ENCODE data around the gene ALOXE3. TPM values are rescaled to one million over a fixed set of nuclear protein-coding genes. Genes with fewer than 3 reads are reported as not detected.

The ALOXE3 gene
- total RNA-seq, 1 donor, result 0.10 TPM

GRCh38 chr17:8140065-8141029, 22.0 kb upstream of the ALOXE3 start:
- Histone ChIP-seq H3K27me3 (ENCODE audit: insufficient read depth, low read length) (no peaks in the 10 kb centered on the region), H3K4me1 (ENCODE audit: insufficient read depth, low read length) (peaks cover 29% of the 10 kb centered on the region), H3K9me3 (ENCODE audit: low read depth, low read length) (no peaks in the 10 kb centered on the region), H3K4me3 (ENCODE audit: low read length) (no peak overlapping the region)

- Histone ChIP-seq H3K4me3 (ENCODE audit: low read length) (peak overlapping the region; percentile 43), H3K27me3 (ENCODE audit: insufficient read depth, low read length) (no peaks in the 10 kb centered on the region), H3K9me3 (ENCODE audit: low read depth, low read length) (no peaks in the 10 kb centered on the region), H3K4me1 (ENCODE audit: insufficient read depth, low read length) (peaks cover 29% of the 10 kb centered on the region)
These were observed 20.5 kb upstream of the ALOXE3 start for GRCh38 chr17:8138672-8139371.

- no peaks in the 10 kb centered on the region for H3K27me3 ChIP-seq (ENCODE audit: insufficient read depth, low read length)
- peak overlapping the region; percentile 43 for H3K4me3 ChIP-seq (ENCODE audit: low read length)
- H3K4me1 ChIP-seq (ENCODE audit: insufficient read depth, low read length), result peaks cover 29% of the 10 kb centered on the region
- H3K9me3 ChIP-seq (ENCODE audit: low read depth, low read length), result no peaks in the 10 kb centered on the region
These were observed 20.0 kb upstream of the ALOXE3 start for GRCh38 chr17:8138374-8138671.

- Histone ChIP-seq H3K9me3 (ENCODE audit: low read depth, low read length) (no peaks in the 10 kb centered on the region), H3K4me3 (ENCODE audit: low read length) (peak overlapping the region; percentile 43), H3K27me3 (ENCODE audit: insufficient read depth, low read length) (no peaks in the 10 kb centered on the region), H3K4me1 (ENCODE audit: insufficient read depth, low read length) (peaks cover 29% of the 10 kb centered on the region)
These were observed 19.5 kb upstream of the ALOXE3 start for GRCh38 chr17:8137645-8138373.

- H3K27me3 ChIP-seq (ENCODE audit: insufficient read depth, low read length), result no peaks in the 10 kb centered on the region
- H3K4me1 ChIP-seq (ENCODE audit: insufficient read depth, low read length), result peaks cover 14% of the 10 kb centered on the region
- no peak overlapping the region for H3K4me3 ChIP-seq (ENCODE audit: low read length)
- no peaks in the 10 kb centered on the region for H3K9me3 ChIP-seq (ENCODE audit: low read depth, low read length)
These were observed 15.6 kb upstream of the ALOXE3 start for GRCh38 chr17:8133941-8134340.

- Histone ChIP-seq H3K4me1 (ENCODE audit: insufficient read depth, low read length) (peaks cover 10% of the 10 kb centered on the region), H3K27me3 (ENCODE audit: insufficient read depth, low read length) (peaks cover 2% of the 10 kb centered on the region), H3K4me3 (ENCODE audit: low read length) (no peak overlapping the region), H3K9me3 (ENCODE audit: low read depth, low read length) (no peaks in the 10 kb centered on the region)
These were observed 15.1 kb upstream of the ALOXE3 start for GRCh38 chr17:8133399-8133798.

- no peak overlapping the region for H3K4me3 ChIP-seq (ENCODE audit: low read length)
- peaks cover 9% of the 10 kb centered on the region for H3K27me3 ChIP-seq (ENCODE audit: insufficient read depth, low read length)
- H3K4me1 ChIP-seq (ENCODE audit: insufficient read depth, low read length), result peaks cover 5% of the 10 kb centered on the region
- no peaks in the 10 kb centered on the region for H3K9me3 ChIP-seq (ENCODE audit: low read depth, low read length)
These were observed 13.6 kb upstream of the ALOXE3 start for GRCh38 chr17:8131844-8132441.

GRCh38 chr17:8128125-8128784, 9.9 kb upstream of the ALOXE3 start:
- Histone ChIP-seq H3K4me1 (ENCODE audit: insufficient read depth, low read length) (peaks cover 40% of the 10 kb centered on the region), H3K4me3 (ENCODE audit: low read length) (no peak overlapping the region), H3K27me3 (ENCODE audit: insufficient read depth, low read length) (peaks cover 36% of the 10 kb centered on the region), H3K9me3 (ENCODE audit: low read depth, low read length) (no peaks in the 10 kb centered on the region)

GRCh38 chr17:8126491-8127066, 8.3 kb upstream of the ALOXE3 start:
- H3K4me1 ChIP-seq (ENCODE audit: insufficient read depth, low read length), result peaks cover 57% of the 10 kb centered on the region

GRCh38 chr17:8125947-8126490, 7.7 kb upstream of the ALOXE3 start:
- peaks cover 62% of the 10 kb centered on the region for H3K4me1 ChIP-seq (ENCODE audit: insufficient read depth, low read length)
- H3K4me3 ChIP-seq (ENCODE audit: low read length), result peak overlapping the region; percentile 47
- H3K9me3 ChIP-seq (ENCODE audit: low read depth, low read length), result no peaks in the 10 kb centered on the region
- H3K27me3 ChIP-seq (ENCODE audit: insufficient read depth, low read length), result peaks cover 52% of the 10 kb centered on the region

More at GRCh38 chr17:8126491-8127066, 8.3 kb upstream of the ALOXE3 start:
- no peaks in the 10 kb centered on the region for H3K9me3 ChIP-seq (ENCODE audit: low read depth, low read length)
- H3K4me3 ChIP-seq (ENCODE audit: low read length), result peak overlapping the region; percentile 47
- peaks cover 50% of the 10 kb centered on the region for H3K27me3 ChIP-seq (ENCODE audit: insufficient read depth, low read length)

GRCh38 chr17:8125154-8125946, 7.0 kb upstream of the ALOXE3 start:
- H3K4me3 ChIP-seq (ENCODE audit: low read length), result peak overlapping the region; percentile 47

GRCh38 chr17:8124350-8125153, 6.2 kb upstream of the ALOXE3 start:
- H3K9me3 ChIP-seq (ENCODE audit: low read depth, low read length), result no peaks in the 10 kb centered on the region
- no peak overlapping the region for H3K4me3 ChIP-seq (ENCODE audit: low read length)
- peaks cover 56% of the 10 kb centered on the region for H3K27me3 ChIP-seq (ENCODE audit: insufficient read depth, low read length)
- peaks cover 73% of the 10 kb centered on the region for H3K4me1 ChIP-seq (ENCODE audit: insufficient read depth, low read length)

More at GRCh38 chr17:8125154-8125946, 7.0 kb upstream of the ALOXE3 start:
- Histone ChIP-seq H3K4me1 (ENCODE audit: insufficient read depth, low read length) (peaks cover 69% of the 10 kb centered on the region), H3K9me3 (ENCODE audit: low read depth, low read length) (no peaks in the 10 kb centered on the region), H3K27me3 (ENCODE audit: insufficient read depth, low read length) (peaks cover 56% of the 10 kb centered on the region)

Measured in mononuclear cell (primary cell).